HT-29 (cell line): ENCODE measurements around the gene PRODH2. TPM values are rescaled to one million over a fixed set of nuclear protein-coding genes. Genes with fewer than 3 reads are reported as not detected.
"Not testable (repeated sequence)": the region's sequence is repeated elsewhere in the genome, so short reads cannot be mapped to it uniquely, and the experiment has no call there.

ENCODE experiments used
- DNase-seq: peaks from one replicate; pipeline ENCODE4 v3.0.0-alpha.2; 2015; ENCODE audit warnings: low spot score
- total RNA-seq: library from RNA; depleted of rRNA; stranded (reverse); fragments of >200 nt; shearing (Covaris generic); gene quantifications from 2 replicates; pipeline ENCODE4 v1.2.3, GENCODE V29; 2014

The PRODH2 gene
- total RNA-seq, 1 experiment from 2014 or later = not detected

- DNase-seq = no peak
Measured at GRCh38 chr19:35781650-35782049, 31.0 kb downstream of the PRODH2 start.

DNA sequence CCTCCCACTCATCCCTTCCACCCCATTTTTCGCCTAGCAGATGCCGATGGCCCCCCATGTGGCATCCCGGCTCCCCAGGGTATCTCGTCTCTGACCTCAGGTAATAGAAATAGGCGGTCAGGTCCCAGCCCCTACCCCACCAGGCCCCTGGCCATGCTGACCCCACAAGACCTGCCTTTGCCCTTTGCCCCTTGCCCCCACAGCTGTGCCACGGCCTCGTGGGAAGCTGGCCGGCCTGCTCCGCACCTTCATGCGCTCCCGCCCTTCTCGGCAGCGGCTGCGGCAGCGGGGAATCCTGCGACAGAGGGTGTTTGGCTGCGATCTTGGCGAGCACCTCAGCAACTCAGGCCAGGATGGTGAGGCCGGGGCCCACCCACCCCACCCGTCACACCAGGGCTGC is 31.9 kb downstream of the PRODH2 start:
- DNase-seq = no peak

GRCh38 chr19:35780058-35780457 is 32.6 kb downstream of the PRODH2 start:
- no peak for DNase-seq

- DNase-seq = no peak
Measured at GRCh38 chr19:35779033-35779432, 33.6 kb downstream of the PRODH2 start.

DNA sequence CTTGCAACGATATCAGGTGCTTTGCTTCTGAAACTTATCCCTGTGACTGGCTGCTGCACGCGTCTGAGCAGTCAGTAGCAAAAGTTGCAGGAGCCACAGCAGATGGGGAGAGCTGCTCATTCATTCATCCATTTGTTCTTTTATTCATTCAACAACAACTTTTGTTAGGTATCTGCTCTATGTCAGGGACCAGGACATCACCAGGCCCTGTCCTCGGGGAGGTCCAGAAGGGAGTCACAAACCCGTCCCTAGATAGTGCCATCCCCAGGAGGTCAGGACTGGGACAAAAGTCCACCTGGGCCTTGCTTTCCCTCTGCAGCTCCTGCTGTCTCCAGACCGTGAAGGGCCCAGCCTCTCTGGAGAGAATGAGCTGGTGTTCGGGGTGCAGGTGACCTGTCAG is 34.7 kb downstream of the PRODH2 start:
- DNase-seq = no peak

GRCh38 chr19:35777086-35777841 is 35.4 kb downstream of the PRODH2 start:
- no peak for DNase-seq

- DNase-seq = no peak
Measured at GRCh38 chr19:35776102-35776788, 36.4 kb downstream of the PRODH2 start.

DNA sequence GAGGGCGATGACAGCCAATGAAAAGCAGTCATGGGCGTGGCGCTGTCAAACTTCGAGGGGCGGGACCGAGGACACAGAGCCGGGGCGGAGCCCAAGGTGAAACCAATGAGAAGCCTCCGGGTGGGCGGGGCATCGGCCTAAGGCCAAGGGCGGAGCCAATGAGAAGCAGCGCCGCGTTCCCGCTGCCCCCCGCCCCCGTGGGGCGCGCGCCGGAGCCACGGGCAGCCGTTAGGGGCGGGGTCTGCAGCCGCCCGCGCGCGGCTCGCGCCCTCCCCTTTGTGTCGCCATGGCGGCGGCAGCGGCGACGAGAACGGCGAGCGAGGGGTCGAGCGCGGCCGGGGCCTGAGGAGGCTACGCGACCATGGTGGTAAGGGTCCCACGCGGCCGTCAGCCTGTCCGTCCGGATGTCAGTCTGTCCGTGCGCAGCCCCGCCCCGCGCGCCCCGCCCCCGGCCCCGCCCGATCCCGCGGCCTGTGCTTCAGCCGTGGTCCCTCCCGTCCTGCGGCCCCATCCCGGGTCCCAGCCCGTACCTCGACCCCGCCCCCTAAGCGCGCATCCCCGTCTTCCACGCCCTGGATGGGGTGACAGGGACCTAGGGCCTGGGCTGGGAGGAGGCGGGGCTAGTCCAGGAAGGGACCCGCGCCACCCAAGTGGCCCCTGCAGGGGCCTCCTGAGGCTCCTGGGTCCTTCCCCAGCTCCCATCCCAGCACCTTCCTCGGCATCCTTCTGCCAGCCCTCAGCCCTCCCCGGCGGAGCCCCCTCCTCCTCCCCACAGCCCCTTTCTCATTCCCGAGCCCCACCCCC is 37.1 kb downstream of the PRODH2 start, which contains the start of gene ARHGAP33:
TSS of gene ARHGAP33 (plus strand) at position 267 of the 804 bp plus-strand sequence. CDS start at position 362, 95 bp downstream.
- DNase-seq = peak; percentile 100

- DNase-seq = no peak
Measured at GRCh38 chr19:35775046-35775297, 37.7 kb downstream of the PRODH2 start.

- DNase-seq = no peak
Measured at GRCh38 chr19:35774274-35775045, 38.2 kb downstream of the PRODH2 start.

DNA sequence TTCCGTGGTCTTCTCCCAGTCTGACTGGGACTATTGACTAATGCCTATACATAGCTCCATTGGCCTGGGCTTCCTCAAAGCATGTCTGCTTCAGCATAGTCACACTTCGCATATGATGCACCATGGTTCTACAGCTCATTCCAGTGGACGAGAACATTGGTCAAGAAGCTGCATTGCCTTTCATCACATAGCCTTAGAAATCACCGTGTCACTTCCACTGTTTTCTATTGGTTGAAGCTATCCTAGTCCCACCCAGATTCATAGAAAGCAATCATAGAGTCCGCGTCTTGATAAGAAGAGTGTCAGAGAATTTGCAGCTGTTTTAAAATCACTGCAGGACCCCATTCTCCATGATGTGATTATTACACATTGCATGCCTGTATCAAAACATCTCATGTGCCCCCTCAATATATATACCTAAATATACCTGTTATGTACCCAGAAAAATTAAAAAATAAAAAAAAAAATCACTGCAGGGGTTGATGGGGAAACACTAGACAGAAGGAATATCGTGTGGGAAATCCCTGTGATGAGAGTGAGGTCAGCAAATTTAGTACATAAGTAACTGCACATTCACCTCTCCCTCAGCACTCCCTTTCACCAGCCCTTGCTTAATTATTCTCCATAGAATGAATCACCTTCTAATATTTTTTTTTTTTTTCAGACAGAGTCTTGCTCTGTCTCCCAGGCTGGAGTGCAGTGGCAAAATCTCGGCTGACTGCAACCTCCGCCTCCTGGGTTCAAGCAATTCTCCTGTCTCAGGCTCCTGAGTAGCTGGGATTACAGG is 39.4 kb downstream of the PRODH2 start:
- DNase-seq = peak; percentile 30

- DNase-seq = not testable (repeated sequence)
Measured at GRCh38 chr19:35772362-35772761, 40.3 kb downstream of the PRODH2 start.

DNA sequence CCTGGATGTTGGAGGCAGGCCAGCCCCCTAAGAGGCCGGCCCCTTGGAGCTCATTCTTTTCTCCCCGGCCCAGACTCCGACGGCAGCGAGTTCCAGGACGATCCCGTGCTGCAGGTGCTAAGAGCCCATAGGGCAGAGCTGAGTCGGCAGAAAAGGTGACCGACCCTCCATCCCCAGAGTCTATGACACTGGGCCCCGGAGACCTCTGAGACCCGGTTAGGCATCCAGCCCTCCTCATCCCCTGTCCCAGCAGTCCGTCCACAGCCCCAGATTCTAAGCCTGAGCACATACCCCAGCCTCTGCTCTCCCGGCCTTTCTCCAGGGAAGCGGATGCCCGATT is 44.6 kb downstream of the PRODH2 start:
- DNase-seq = no peak

GRCh38 chr19:35767288-35768081 is 45.2 kb downstream of the PRODH2 start:
- no peak for DNase-seq

- DNase-seq = no peak
Measured at GRCh38 chr19:35766571-35767104, 46.0 kb downstream of the PRODH2 start.

DNA sequence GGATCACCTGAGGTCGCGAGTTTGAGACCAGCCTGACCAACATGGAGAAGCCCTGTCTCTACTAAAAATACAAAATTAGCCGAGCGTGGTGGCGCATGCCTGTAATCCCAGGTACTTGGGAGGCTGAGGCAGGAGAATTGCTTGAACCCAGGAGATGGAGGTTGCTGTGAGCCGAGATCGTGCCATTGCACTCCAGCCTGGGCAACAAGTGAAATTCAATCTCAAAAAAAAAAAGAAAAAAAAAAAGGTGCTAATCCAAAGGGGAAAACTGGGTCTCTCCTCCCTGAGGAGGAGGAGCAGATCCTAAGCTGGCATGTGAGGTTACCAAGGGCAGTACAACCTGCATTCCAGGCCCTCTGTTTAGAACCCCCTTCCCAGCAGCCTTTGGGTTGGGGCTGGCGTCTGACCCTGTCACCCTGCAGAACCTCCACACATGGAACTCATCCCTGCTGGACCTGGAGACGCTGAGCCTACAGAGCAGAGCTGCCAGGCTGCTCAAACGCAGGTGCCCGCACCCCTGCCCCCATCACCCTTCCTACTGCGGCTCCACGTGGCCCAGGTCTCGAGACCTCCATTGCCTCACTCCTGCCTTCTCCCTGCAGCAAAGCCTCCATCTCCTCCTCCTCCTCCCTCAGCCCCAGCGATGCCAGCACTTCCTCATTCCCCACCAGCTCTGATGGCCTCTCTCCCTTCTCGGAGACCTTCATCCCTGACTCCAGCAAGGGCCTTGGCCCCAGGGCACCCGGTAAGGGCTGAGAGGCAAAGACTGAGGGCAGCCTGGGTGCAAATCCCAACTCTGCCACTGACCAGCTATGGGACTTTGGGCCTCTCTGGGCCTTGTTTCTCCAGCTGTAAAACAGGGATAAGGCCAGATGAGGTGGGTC is 48.0 kb downstream of the PRODH2 start:
- no peak for DNase-seq

GRCh38 chr19:35760711-35761349 is 51.8 kb downstream of the PRODH2 start:
- no peak for DNase-seq

DNA sequence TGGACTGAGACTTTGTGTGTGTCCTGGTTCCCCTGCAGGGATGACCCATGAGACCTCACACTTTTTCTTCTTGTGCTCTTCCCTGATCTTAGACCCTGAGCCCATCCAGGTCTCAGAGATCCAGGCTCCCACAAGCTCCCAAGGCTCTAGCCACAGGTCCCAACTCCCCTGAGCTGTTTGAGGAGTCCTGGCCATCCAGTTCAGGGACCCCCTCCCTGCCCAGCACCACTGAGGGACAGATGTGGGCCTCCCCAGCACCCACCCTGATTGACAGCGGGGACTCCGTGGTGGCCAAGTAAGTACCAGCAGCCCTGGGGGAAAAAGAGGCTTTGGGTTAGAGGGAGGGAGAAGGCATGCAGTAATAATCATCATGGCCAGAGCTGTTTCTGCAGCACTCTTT is 52.9 kb downstream of the PRODH2 start:
- DNase-seq = no peak
